MM.1S (cell line): Measurements from ENCODE around the gene PSMB8.

Source experiments
- DNase-seq: peaks from one replicate; pipeline ENCODE4 v3.0.0-alpha.2; 2015
- H2AFZ ChIP-seq: fragments of 300-600 bp; sonication (generic); 2 replicates; pipeline ENCODE4 v1.6.0; 2016; ENCODE audit warnings: antibody characterized with exemption, low read length
- H3F3A ChIP-seq: fragments of 300-600 bp; sonication (generic); 2 replicates; pipeline ENCODE4 v1.6.1; 2016; ENCODE audit warnings: mild to moderate bottlenecking, antibody characterized with exemption, low read length, moderate library complexity, mixed read lengths; ENCODE audit not compliant: insufficient read depth
- H3K27ac ChIP-seq: fragments of 300-600 bp; sonication (generic); 2 replicates; pipeline ENCODE4 v1.5.1; 2016; ENCODE audit warnings: mild to moderate bottlenecking, low read length
- H3K27me3 ChIP-seq: fragments of 300-600 bp; sonication (generic); replicated peaks from 2 replicates; pipeline ENCODE4 v1.6.0; 2016; ENCODE audit warnings: low read length; ENCODE audit not compliant: insufficient read depth
- H3K36me3 ChIP-seq: fragments of 300-600 bp; sonication (generic); replicated peaks from 2 replicates; pipeline ENCODE4 v1.6.1; 2016; ENCODE audit warnings: mild to moderate bottlenecking, low read length, mixed read lengths; ENCODE audit not compliant: insufficient read depth
- H3K4me1 ChIP-seq: fragments of 300-600 bp; sonication (generic); 2 replicates; pipeline ENCODE4 v1.6.1; 2016; ENCODE audit warnings: low read length, mixed read lengths
- H3K4me2 ChIP-seq: fragments of 300-600 bp; sonication (generic); 2 replicates; pipeline ENCODE4 v1.6.0; 2016; ENCODE audit warnings: low read depth, low read length
- H3K4me3 ChIP-seq: fragments of 300-600 bp; sonication (generic); 2 replicates; pipeline ENCODE4 v1.5.1; 2016; ENCODE audit warnings: low read length, mixed read lengths
- H3K79me2 ChIP-seq: fragments of 300-600 bp; sonication (generic); 2 replicates; pipeline ENCODE4 v1.6.1; 2016; ENCODE audit warnings: mixed run types, low read length, mixed read lengths
- H3K9ac ChIP-seq: fragments of 300-600 bp; sonication (generic); 2 replicates; pipeline ENCODE4 v1.6.1; 2016; ENCODE audit warnings: low read length, mixed read lengths
- H3K9me2 ChIP-seq: fragments of 300-600 bp; sonication (generic); replicated peaks from 2 replicates; pipeline ENCODE4 v1.6.1; 2016; ENCODE audit warnings: mild to moderate bottlenecking, low read length, mixed read lengths; ENCODE audit not compliant: insufficient read depth
- H3K9me3 ChIP-seq: fragments of 300-600 bp; sonication (generic); replicated peaks from 2 replicates; pipeline ENCODE4 v1.6.1; 2016; ENCODE audit warnings: mild to moderate bottlenecking, low read length, mixed read lengths; ENCODE audit not compliant: insufficient read depth
- H4K20me1 ChIP-seq: fragments of 300-600 bp; sonication (generic); 2 replicates; pipeline ENCODE4 v1.6.1; 2016; ENCODE audit warnings: mild to moderate bottlenecking, low read length, moderate library complexity, mixed read lengths; ENCODE audit not compliant: insufficient read depth
- CTCF ChIP-seq: fragments of 300-600 bp; sonication (generic); IDR thresholded peaks from 2 replicates; pipeline ENCODE4 v1.5.1; 2016; ENCODE audit warnings: antibody characterized with exemption, low read length, mixed read lengths
- EZH2 ChIP-seq: fragments of 300-600 bp; sonication (generic); optimal IDR thresholded peaks from 2 replicates; pipeline ENCODE3; 2017; ENCODE audit warnings: low read depth, mild to moderate bottlenecking, antibody characterized with exemption, low read length, mixed read lengths
- EZH2phosphoT487 ChIP-seq: fragments of 300-600 bp; sonication (generic); IDR thresholded peaks from 2 replicates; pipeline ENCODE4 v1.6.1; 2018; ENCODE audit warnings: antibody characterized with exemption, low read length

PSMB8 gene

GRCh38 chr6:32799740-32800139 is 44.1 kb downstream of the PSMB8 start:
- Histone ChIP-seq H3K79me2 (no peaks in the 10 kb centered on the region), H3K4me3 (no peak overlapping the region), H4K20me1 (no peaks in the 10 kb centered on the region), H3K27me3 (peaks cover 6% of the 10 kb centered on the region; the same call in 1 of the 2 replicates), H3K9ac (no peak overlapping the region), H2AFZ (no peak overlapping the region), H3F3A (no peaks in the 10 kb centered on the region), H3K36me3 (no peaks in the 10 kb centered on the region), H3K9me3 (no peaks in the 10 kb centered on the region), H3K4me1 (no peaks in the 10 kb centered on the region), H3K27ac (no peak overlapping the region), H3K9me2 (no peaks in the 10 kb centered on the region), H3K4me2 (no peak overlapping the region)
- no peak for TF ChIP-seq EZH2phosphoT487
- TF ChIP-seq CTCF: no peak
- no peak for TF ChIP-seq EZH2
- DNase-seq: no peak

GRCh38 chr6:32799168-32799567 is 44.7 kb downstream of the PSMB8 start:
- TF ChIP-seq EZH2phosphoT487 (no peak), EZH2 (no peak), CTCF (no peak)
- H3F3A ChIP-seq: no peaks in the 10 kb centered on the region
- H3K9me2 ChIP-seq: no peaks in the 10 kb centered on the region
- no peak overlapping the region for H3K9ac ChIP-seq
- H3K4me3 ChIP-seq: no peak overlapping the region
- DNase-seq: no peak
- no peaks in the 10 kb centered on the region for H3K36me3 ChIP-seq
- no peaks in the 10 kb centered on the region for H3K79me2 ChIP-seq
- no peaks in the 10 kb centered on the region for H3K4me1 ChIP-seq
- no peaks in the 10 kb centered on the region for H4K20me1 ChIP-seq
- no peaks in the 10 kb centered on the region for H3K9me3 ChIP-seq
- H3K4me2 ChIP-seq: no peak overlapping the region
- no peak overlapping the region for H2AFZ ChIP-seq
- no peak overlapping the region for H3K27ac ChIP-seq
- H3K27me3 ChIP-seq: peaks cover 12% of the 10 kb centered on the region; the same call in 1 of the 2 replicates

GRCh38 chr6:32796848-32797776 is 46.7 kb downstream of the PSMB8 start:
- peak; percentile 62 for DNase-seq
- H3K4me3 ChIP-seq: peak overlapping the region; percentile 62
- peak overlapping the region; percentile 94 for H3K4me2 ChIP-seq
- H3K9ac ChIP-seq: peak overlapping the region; percentile 37; the same call in 1 of the 2 replicates
- H4K20me1 ChIP-seq: no peaks in the 10 kb centered on the region
- H3K9me3 ChIP-seq: no peaks in the 10 kb centered on the region
- no peaks in the 10 kb centered on the region for H3K9me2 ChIP-seq
- no peak overlapping the region for H3K27ac ChIP-seq
- peak overlapping the region; percentile 83 for H2AFZ ChIP-seq
- H3K4me1 ChIP-seq: no peaks in the 10 kb centered on the region
- TF ChIP-seq EZH2phosphoT487 (no peak), CTCF (peak; percentile 86)
- H3F3A ChIP-seq: no peaks in the 10 kb centered on the region
- H3K27me3 ChIP-seq: peaks cover 14% of the 10 kb centered on the region; the same call in 1 of the 2 replicates
- no peaks in the 10 kb centered on the region for H3K36me3 ChIP-seq
- no peaks in the 10 kb centered on the region for H3K79me2 ChIP-seq
